ENCODE measurements around the gene CDK19.
"Not testable (repeated sequence)": the region's sequence is repeated elsewhere in the genome, so short reads cannot be mapped to it uniquely, and the experiment has no call there.

CDK19 gene

GRCh38 chr6:110813338-110814101, 1.7 kb downstream of the CDK19 start:
- no peak for DNase-seq

GRCh38 chr6:110812719-110813118, 2.5 kb downstream of the CDK19 start:
- DNase-seq, result no peak

GRCh38 chr6:110810896-110811586, 4.2 kb downstream of the CDK19 start:
- DNase-seq, result no peak

GRCh38 chr6:110809792-110810191, 5.5 kb downstream of the CDK19 start:
- DNase-seq, result no peak

GRCh38 chr6:110802175-110802574, 13.1 kb downstream of the CDK19 start:
- not testable (repeated sequence) for DNase-seq

- DNase-seq, result no peak
Measured at GRCh38 chr6:110800839-110801196, 14.5 kb downstream of the CDK19 start.

GRCh38 chr6:110800196-110800838, 15.0 kb downstream of the CDK19 start:
- no peak for DNase-seq

GRCh38 chr6:110799655-110800054, 15.6 kb downstream of the CDK19 start:
- no peak for DNase-seq

- no peak for DNase-seq
Measured at GRCh38 chr6:110799189-110799588, 16.1 kb downstream of the CDK19 start.

- no peak for DNase-seq
Measured at GRCh38 chr6:110795271-110795670, 20.0 kb downstream of the CDK19 start.

GRCh38 chr6:110786696-110787095, 28.6 kb downstream of the CDK19 start:
- no peak for DNase-seq

- no peak for DNase-seq
Measured at GRCh38 chr6:110786271-110786670, 29.0 kb downstream of the CDK19 start.

GRCh38 chr6:110784610-110784979, 30.7 kb downstream of the CDK19 start:
- DNase-seq, result no peak

GRCh38 chr6:110781522-110782214, 33.6 kb downstream of the CDK19 start:
- no peak for DNase-seq

- no peak for DNase-seq
Measured at GRCh38 chr6:110778333-110778732, 36.9 kb downstream of the CDK19 start.

- DNase-seq, result no peak
Measured at GRCh38 chr6:110777636-110778035, 37.6 kb downstream of the CDK19 start.

GRCh38 chr6:110776413-110776812, 38.9 kb downstream of the CDK19 start:
- no peak for DNase-seq

GRCh38 chr6:110769923-110770322, 45.3 kb downstream of the CDK19 start:
- DNase-seq, result no peak

- DNase-seq, result no peak
Measured at GRCh38 chr6:110768057-110768456, 47.2 kb downstream of the CDK19 start.

GRCh38 chr6:110761371-110761770, 53.9 kb downstream of the CDK19 start:
- DNase-seq, result no peak

- no peak for DNase-seq
Measured at GRCh38 chr6:110760589-110760988, 54.7 kb downstream of the CDK19 start.

GRCh38 chr6:110760098-110760497, 55.2 kb downstream of the CDK19 start:
- not testable (repeated sequence) for DNase-seq

GRCh38 chr6:110757926-110758325, 57.3 kb downstream of the CDK19 start:
- no peak for DNase-seq

GRCh38 chr6:110756817-110757216, 58.5 kb downstream of the CDK19 start:
- DNase-seq, result no peak
